B cell (primary cell): ENCODE data around the gene PSMB10. TPM values are rescaled to one million over a fixed set of nuclear protein-coding genes. Genes with fewer than 3 reads are reported as not detected.
A peak's percentile ranks its signal among the peaks of the same experiment; 100 is the strongest.

Experiments used
- ATAC-seq: fragments of 200-7000 bp; cut with Tn5 transposase; one replicate; pipeline ENCODE4 v1.10.0; 2021; ENCODE audit warnings: low read depth, mild to moderate bottlenecking, moderate number of reproducible peaks, moderate library complexity
- CTCF ChIA-PET: fragments of 350-600 bp; sonication (Branson Sonifier 250); formaldehyde crosslinking; loops from one replicate; lab custom pipeline; 2021; ENCODE audit warnings: antibody characterized with exemption, inconsistent platforms; lab: Charles Lee
- POLR2A ChIA-PET: fragments of 350-600 bp; sonication (Branson Sonifier 250); formaldehyde crosslinking; loops from one replicate; lab custom pipeline; 2021; ENCODE audit warnings: antibody characterized with exemption; lab: Charles Lee
- DNase-seq: peaks from one replicate; pipeline ENCODE4 v3.0.0; 2013
- H2AFZ ChIP-seq: 2 replicates; pipeline ENCODE4 v1.6.1; 2012; ENCODE audit warnings: mild to moderate bottlenecking, low read depth, low read length; ENCODE audit not compliant: insufficient read depth, poor library complexity, severe bottlenecking
- H3K27ac ChIP-seq, 2 donors: 1 replicate in 1 of 2; 2 replicates in 1 of 2; pipeline ENCODE4 v1.5.1; 2012 to 2013; ENCODE audit warnings: low read length in 2 of 2, mild to moderate bottlenecking in 2 of 2, moderate library complexity in 1 of 2
- H3K27me3 ChIP-seq, 4 experiments: fragments of 200-600 bp in 1 of 4; sonication (generic) in 1 of 4; replicated peaks in 1 of 4; 1 replicate in 2 of 4; 2 replicates in 2 of 4; pipeline versions ENCODE4 v1.6.1 to v1.7.0; 2013 to 2016; ENCODE audit warnings: low read length in 3 of 4, mild to moderate bottlenecking in 2 of 4, mixed read lengths in 1 of 4, moderate library complexity in 1 of 4; ENCODE audit not compliant: insufficient read depth in 4 of 4, control insufficient read depth in 3 of 4; ENCODE audit errors: control extremely low read depth in 1 of 4
- H3K36me3 ChIP-seq, 2 experiments: replicated peaks in 1 of 2; 1 replicate in 1 of 2; 2 replicates in 1 of 2; pipeline versions ENCODE4 v1.6.1 to v1.7.1; 2013; ENCODE audit warnings: low read length in 1 of 2; ENCODE audit not compliant: insufficient read depth in 2 of 2, control insufficient read depth in 1 of 2; ENCODE audit errors: control extremely low read depth in 1 of 2, extremely low read depth in 1 of 2
- H3K4me1 ChIP-seq, 2 donors: fragments of 200-600 bp in 1 of 2; sonication (generic) in 1 of 2; 1 replicate in 1 of 2; 2 replicates in 1 of 2; pipeline versions ENCODE4 v1.5.1 to v1.6.1; 2013 to 2017; ENCODE audit warnings: low read length in 2 of 2; ENCODE audit not compliant: control insufficient read depth in 2 of 2, insufficient read depth in 2 of 2
- H3K4me2 ChIP-seq: replicated peaks from 2 replicates; pipeline ENCODE3; 2012; ENCODE audit warnings: mild to moderate bottlenecking, low read depth, low read length; ENCODE audit not compliant: poor library complexity, severe bottlenecking
- H3K4me3 ChIP-seq, 5 experiments: fragments of 200-600 bp in 1 of 5; sonication (generic) in 1 of 5; 1 replicate in 3 of 5; 2 replicates in 2 of 5; pipeline versions ENCODE4 v1.5.1 to v1.7.0; 2011 to 2016; ENCODE audit warnings: low read length in 4 of 5, mild to moderate bottlenecking in 4 of 5, low read depth in 2 of 5, control low read depth in 1 of 5, moderate library complexity in 1 of 5; ENCODE audit not compliant: insufficient read depth in 1 of 5; ENCODE audit errors: control extremely low read depth in 1 of 5, extremely low read depth in 1 of 5
- H3K79me2 ChIP-seq: fragments of 200-600 bp; sonication (generic); one replicate; pipeline ENCODE4 v1.6.0; 2016; ENCODE audit warnings: low read length; ENCODE audit not compliant: control insufficient read depth, insufficient read depth
- H3K9ac ChIP-seq: fragments of 200-600 bp; sonication (generic); 2 replicates; pipeline ENCODE4 v1.6.1; 2017; ENCODE audit warnings: mild to moderate bottlenecking, low read length, moderate library complexity
- H3K9me3 ChIP-seq, 3 donors: one replicate each; pipeline versions ENCODE4 v1.6.1 to v1.7.1; 2013; ENCODE audit warnings: low read length in 2 of 3; ENCODE audit not compliant: control insufficient read depth in 2 of 3, insufficient read depth in 1 of 3; ENCODE audit errors: control extremely low read depth in 1 of 3
- H4K20me1 ChIP-seq: 2 replicates; pipeline ENCODE4 v1.6.0; 2012; ENCODE audit warnings: mild to moderate bottlenecking, low read length; ENCODE audit not compliant: insufficient read depth, control insufficient read depth, poor library complexity, severe bottlenecking
- H3K27ac Mint-ChIP-seq: one replicate; pipeline ENCODE4 v1.8.0; 2021; ENCODE audit warnings: mixed read lengths
- H3K27me3 Mint-ChIP-seq: one replicate; pipeline ENCODE4 v1.8.0; 2021; ENCODE audit warnings: mixed read lengths
- H3K4me1 Mint-ChIP-seq: one replicate; pipeline ENCODE4 v1.8.0; 2021; ENCODE audit warnings: mixed read lengths
- H3K4me3 Mint-ChIP-seq: one replicate; pipeline ENCODE4 v1.8.0; 2021; ENCODE audit warnings: mixed read lengths
- H3K9me3 Mint-ChIP-seq: one replicate; pipeline ENCODE4 v1.8.0; 2022; ENCODE audit warnings: mixed read lengths; ENCODE audit not compliant: insufficient read depth
- EZH2 ChIP-seq: IDR thresholded peaks from 2 replicates; pipeline ENCODE4 v1.6.1; 2012; ENCODE audit warnings: borderline replicate concordance, low read depth, mild to moderate bottlenecking, moderate library complexity, low read length; ENCODE audit not compliant: insufficient read depth, poor library complexity, severe bottlenecking
- WGBS: methylation state at CpG from one replicate; pipeline ENCODE4 v1.1.5; 2013; ENCODE audit warnings: missing lambda C conversion rate; ENCODE audit not compliant: insufficient coverage; 5-methylcytosine and 5-hydroxymethylcytosine counted together
- intact Hi-C: fragments of 100-400 bp; cut with micrococcal nuclease; formaldehyde crosslinking; loops from one replicate; pipeline ENCODE4 v1.10.0; 2022
- polyA plus RNA-seq: library from polyadenylated mRNA; depleted of rRNA; stranded (reverse); fragments of >200 nt; gene quantifications from 2 replicates; pipeline ENCODE4 v1.2.3, GENCODE V29; 2012
- total RNA-seq, 2 donors: library from RNA; stranded (reverse); fragments of 120-200 nt in 1 of 2; gene quantifications; 1 replicate in 1 of 2; 2 replicates in 1 of 2; pipeline versions ENCODE4 v1.2.3 to v1.2.4, GENCODE V29; 2013 to 2022
- TF ChIP-seq, protein P1 (sequence below): fragments of 200-600 bp; IDR thresholded peaks from one replicate; pipeline ENCODE4 v1.8.0; 2022; ENCODE audit warnings: antibody characterized with exemption, mild to moderate bottlenecking

The PSMB10 gene
- total and polyA plus RNA-seq, 2 donors (not counting 1 experiment from before 2014, with no cell fraction given) = 167 to 176 TPM

DNA sequence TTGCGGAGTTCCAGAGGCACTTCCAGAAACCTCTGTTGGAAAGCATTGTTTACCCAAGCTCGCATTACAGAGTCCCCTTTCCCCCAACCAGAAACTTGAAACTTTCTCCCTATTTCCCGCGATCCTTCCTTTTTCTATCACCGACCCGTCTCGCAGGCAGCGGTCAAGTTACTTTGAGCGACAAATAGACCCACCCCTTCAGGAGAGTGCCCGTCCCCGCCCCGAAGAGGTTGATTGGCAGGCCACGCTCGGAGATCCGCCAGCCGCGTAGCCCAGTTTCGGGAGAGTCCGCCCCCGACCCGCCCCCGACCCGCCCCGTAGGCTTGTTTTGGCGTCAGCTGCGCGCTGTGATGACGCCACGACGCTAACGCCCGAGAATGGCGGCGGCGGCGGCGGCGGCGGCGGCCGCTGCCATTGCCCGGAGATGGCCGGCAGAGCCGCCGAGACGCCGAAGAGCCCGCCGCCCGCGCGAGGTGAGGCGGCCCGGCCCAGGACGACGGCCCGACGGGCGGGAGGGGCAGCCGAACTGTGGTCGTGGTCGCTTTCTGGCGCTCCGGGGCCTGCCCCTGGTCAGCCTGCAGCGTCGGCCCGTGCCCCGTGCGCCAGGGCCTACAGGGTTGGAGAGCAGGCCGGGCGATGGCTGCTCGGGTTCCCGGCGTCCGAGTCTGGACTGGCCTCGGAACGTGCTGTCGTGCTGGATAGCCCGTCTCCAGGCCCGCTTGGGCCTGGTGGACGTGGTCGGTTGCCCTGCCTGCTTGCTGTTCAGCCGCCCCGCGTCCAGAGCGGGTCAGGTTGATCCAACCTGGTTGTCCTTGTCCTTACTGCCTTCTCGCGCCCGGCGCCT is 43.5 kb downstream of the PSMB10 start, which contains the start of gene PSKH1:
Gene PSKH1, plus strand, starts transcription at position 356 of the 844 bp plus-strand sequence. CDS start 15,496 bp downstream, outside the sequence.
- Mint-ChIP-seq H3K9me3 (no peaks in the 10 kb centered on the region), H3K27me3 (no peaks in the 10 kb centered on the region), H3K4me3 (peak within 1 kb of the TSS; percentile 90), H3K4me1 (peaks cover 31% of the 10 kb centered on the region), H3K27ac (peak within 1 kb of the TSS; percentile 85)
- H3K9ac ChIP-seq = peak within 1 kb of the TSS; percentile 91
- peak within 1 kb of the TSS; percentile 77 to 95 for H3K27ac ChIP-seq
- peaks cover 59% of the 10 kb centered on the region for H3K79me2 ChIP-seq
- no peaks in the 10 kb centered on the region for H3K9me3 ChIP-seq
- H3K36me3 ChIP-seq = no peaks in the 10 kb centered on the region
- peak; percentile 99 for ATAC-seq
- peak within 1 kb of the TSS; percentile 61 to 92 (median 76) for H3K4me3 ChIP-seq
- ChIA-PET POLR2A (interaction anchor here (0.5 to 2.2 kb wide), 4 partner anchors 33 to 307 kb away, joined by 3 to 19 read pairs (median 4); partner anchors contain the start of gene PSMB10), CTCF (interaction anchor here (0.6 to 3.0 kb wide), 10 partner anchors 9 to 956 kb away, joined by 3 to 23 read pairs (median 4); partner anchors contain the start of gene NRN1L)
- H3K4me2 ChIP-seq = peak within 1 kb of the TSS; percentile 92
- no peak for TF ChIP-seq EZH2
- TF ChIP-seq, protein P1, sequence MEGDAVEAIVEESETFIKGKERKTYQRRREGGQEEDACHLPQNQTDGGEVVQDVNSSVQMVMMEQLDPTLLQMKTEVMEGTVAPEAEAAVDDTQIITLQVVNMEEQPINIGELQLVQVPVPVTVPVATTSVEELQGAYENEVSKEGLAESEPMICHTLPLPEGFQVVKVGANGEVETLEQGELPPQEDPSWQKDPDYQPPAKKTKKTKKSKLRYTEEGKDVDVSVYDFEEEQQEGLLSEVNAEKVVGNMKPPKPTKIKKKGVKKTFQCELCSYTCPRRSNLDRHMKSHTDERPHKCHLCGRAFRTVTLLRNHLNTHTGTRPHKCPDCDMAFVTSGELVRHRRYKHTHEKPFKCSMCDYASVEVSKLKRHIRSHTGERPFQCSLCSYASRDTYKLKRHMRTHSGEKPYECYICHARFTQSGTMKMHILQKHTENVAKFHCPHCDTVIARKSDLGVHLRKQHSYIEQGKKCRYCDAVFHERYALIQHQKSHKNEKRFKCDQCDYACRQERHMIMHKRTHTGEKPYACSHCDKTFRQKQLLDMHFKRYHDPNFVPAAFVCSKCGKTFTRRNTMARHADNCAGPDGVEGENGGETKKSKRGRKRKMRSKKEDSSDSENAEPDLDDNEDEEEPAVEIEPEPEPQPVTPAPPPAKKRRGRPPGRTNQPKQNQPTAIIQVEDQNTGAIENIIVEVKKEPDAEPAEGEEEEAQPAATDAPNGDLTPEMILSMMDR = no peak
- peak; percentile 95 for DNase-seq
- H3K4me1 ChIP-seq = peaks cover 16 to 18% of the 10 kb centered on the region in 2 donors
- under 1% methylated on average over 89 of the region's 90 CpGs for WGBS
- H2AFZ ChIP-seq = peak within 1 kb of the TSS; percentile 72
- H4K20me1 ChIP-seq = peaks cover 21% of the 10 kb centered on the region
- intact Hi-C loops = loop anchor here (1.0 to 5.0 kb wide), 7 partner anchors 21 to 191 kb away; partner anchors contain the start of genes CENPT, DDX28, DUS2 and NUTF2
- no peaks in the 10 kb centered on the region for H3K27me3 ChIP-seq
